ENCODE measurements around the gene SPACA6. TPM values are rescaled to one million over a fixed set of nuclear protein-coding genes. Genes with fewer than 3 reads are reported as not detected.
A peak's percentile ranks its signal among the peaks of the same experiment; 100 is the strongest.
"Not testable (repeated sequence)": the region's sequence is repeated elsewhere in the genome, so short reads cannot be mapped to it uniquely, and the experiment has no call there.

SPACA6 gene
- total and polyA plus RNA-seq, 9 of the 15 experiments (the other 6 are each of a cell fraction or from before 2014, with no cell fraction given): 1.3 to 17.3 (median 6.2) TPM

DNA sequence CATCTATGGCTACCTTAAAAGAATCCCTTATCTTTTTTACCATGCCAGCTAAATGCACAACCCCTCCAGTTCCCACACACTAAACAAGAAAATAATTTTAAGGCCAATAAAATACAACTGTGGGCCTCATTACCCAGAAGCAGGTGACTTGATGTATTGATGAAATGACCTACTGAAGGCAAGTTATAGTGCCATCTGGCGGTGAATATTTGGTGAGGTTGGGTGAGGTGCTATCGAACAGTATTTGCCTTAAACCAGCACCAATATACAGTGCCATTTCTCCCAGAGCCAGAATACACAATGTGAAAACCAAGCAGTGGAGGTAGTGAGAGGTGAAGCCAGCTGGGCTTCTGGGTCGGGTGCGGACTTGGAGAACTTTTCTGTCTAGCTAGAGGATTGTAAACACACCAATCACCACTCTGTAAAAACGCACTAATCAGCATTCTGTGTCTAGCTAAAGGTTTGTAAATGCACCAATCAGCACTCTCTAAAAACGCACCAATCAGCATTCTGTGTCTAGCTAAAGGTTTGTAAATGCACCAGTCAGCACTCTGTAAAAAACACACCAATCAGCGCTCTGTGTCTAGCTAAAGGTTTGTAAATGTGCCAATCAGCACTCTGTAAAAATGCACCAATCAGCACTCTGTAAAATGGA is 17.1 kb upstream of the SPACA6 start:
- H3K9me3 ChIP-seq (replicated peaks; ENCODE audit: control insufficient read depth, insufficient read depth, low read depth, low read length); FAIRE-seq; CTCF ChIA-PET (ENCODE audit: low intra/inter-chr PET ratio); in situ Hi-C loops (cut with MboI); H3K9ac ChIP-seq (ENCODE audit: insufficient read depth in 1 of 2, low read depth in 2 of 2, low read length in 2 of 2); H3K27me3 ChIP-seq (ENCODE audit: control insufficient read depth in 2 of 2, insufficient read depth in 2 of 2, low read length in 2 of 2); H3K36me3 ChIP-seq (ENCODE audit: control insufficient read depth, insufficient read depth, low read length); ATAC-seq; H3K27ac ChIP-seq (ENCODE audit: extremely low read depth, low read depth, low read length); H3K4me2 ChIP-seq (ENCODE audit: insufficient read depth, low read length); H4K20me1 ChIP-seq (replicated peaks; ENCODE audit: control insufficient read depth, insufficient read depth, low read length); H2AFZ ChIP-seq (ENCODE audit: low read depth, low read length); intact Hi-C loops (cut with micrococcal nuclease); H3K4me3 ChIP-seq; H3K79me2 ChIP-seq (ENCODE audit: control insufficient read depth, insufficient read depth, low read length); H3K4me1 ChIP-seq (replicated peaks in 1 of 2; ENCODE audit: control insufficient read depth in 2 of 2, insufficient read depth in 2 of 2, low read length in 2 of 2); H3K9me1 ChIP-seq (ENCODE audit: control insufficient read depth, insufficient read depth, low read length); BruUV-seq (replicated peaks): not testable (repeated sequence)
- peak in 3 of 4 experiments; percentile 27 to 40 (median 36) for DNase-seq (ENCODE audit: extremely low read depth in 1 of 4, low spot score in 3 of 4)
- 48% methylated on average over 7 of the region's 7 CpGs for WGBS (ENCODE audit: insufficient coverage, low coverage, missing lambda C conversion rate)
- TF ChIP-seq MAFG (tag; conservative IDR thresholded peaks at IDR 0.05) (peak; percentile 50; the same call in 1 of the 2 replicates), ZNF316 (IDR thresholded peaks at IDR 0.05) (peak; percentile 78), C11orf30 (IDR thresholded peaks at IDR 0.05; ENCODE audit: low read depth) (peak; percentile 61; the same call in 1 of the 2 replicates), NFYB (IDR thresholded peaks at IDR 0.05; ENCODE audit: extremely low read depth, insufficient read length) (peak; percentile 62), RAD21 (CRISPR knock-in tag; conservative IDR thresholded peaks at IDR 0.05 in 1 of 2, IDR thresholded peaks at IDR 0.05 in 1 of 2) (0 out of 4 replicates have a peak, but pooled peaks of 1 of the 2 experiments have one; percentile 9)
- TF ChIP-seq, protein P1, sequence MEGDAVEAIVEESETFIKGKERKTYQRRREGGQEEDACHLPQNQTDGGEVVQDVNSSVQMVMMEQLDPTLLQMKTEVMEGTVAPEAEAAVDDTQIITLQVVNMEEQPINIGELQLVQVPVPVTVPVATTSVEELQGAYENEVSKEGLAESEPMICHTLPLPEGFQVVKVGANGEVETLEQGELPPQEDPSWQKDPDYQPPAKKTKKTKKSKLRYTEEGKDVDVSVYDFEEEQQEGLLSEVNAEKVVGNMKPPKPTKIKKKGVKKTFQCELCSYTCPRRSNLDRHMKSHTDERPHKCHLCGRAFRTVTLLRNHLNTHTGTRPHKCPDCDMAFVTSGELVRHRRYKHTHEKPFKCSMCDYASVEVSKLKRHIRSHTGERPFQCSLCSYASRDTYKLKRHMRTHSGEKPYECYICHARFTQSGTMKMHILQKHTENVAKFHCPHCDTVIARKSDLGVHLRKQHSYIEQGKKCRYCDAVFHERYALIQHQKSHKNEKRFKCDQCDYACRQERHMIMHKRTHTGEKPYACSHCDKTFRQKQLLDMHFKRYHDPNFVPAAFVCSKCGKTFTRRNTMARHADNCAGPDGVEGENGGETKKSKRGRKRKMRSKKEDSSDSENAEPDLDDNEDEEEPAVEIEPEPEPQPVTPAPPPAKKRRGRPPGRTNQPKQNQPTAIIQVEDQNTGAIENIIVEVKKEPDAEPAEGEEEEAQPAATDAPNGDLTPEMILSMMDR (IDR thresholded peaks at IDR 0.05 in 2 of 3, conservative IDR thresholded peaks at IDR 0.05 in 1 of 3; ENCODE audit: insufficient read depth in 2 of 3, low read depth in 1 of 3, low read length in 3 of 3): peak; percentile 24 to 40 (median 27); a peak in 2 of 6 replicates
- POLR2A ChIA-PET: interaction anchor here (0.7 to 1.3 kb wide), 3 partner anchors 13 to 286 kb away, joined by 3 to 5 read pairs (median 3); no protein-coding TSS in a partner anchor
